Dendritic cell treated with granulocyte-macrophage colony-stimulating factor and Interleukin-4, amounts not matched to agents 40 ng/mL and 50 ng/mL, for 4 days (primary cell): Measurements from ENCODE around the gene KLHL3.

Source experiments
- H3K27ac Mint-ChIP-seq: one replicate; pipeline ENCODE4 v1.8.0; 2022; ENCODE audit warnings: mild to moderate bottlenecking, mixed read lengths
- H3K27me3 Mint-ChIP-seq: one replicate; pipeline ENCODE4 v1.8.0; 2022; ENCODE audit warnings: mild to moderate bottlenecking, mixed read lengths
- H3K36me3 Mint-ChIP-seq: one replicate; pipeline ENCODE4 v1.8.0; 2022; ENCODE audit warnings: low read depth, mixed read lengths
- H3K4me1 Mint-ChIP-seq: one replicate; pipeline ENCODE4 v1.8.0; 2022; ENCODE audit warnings: low read depth, mixed read lengths
- H3K4me3 Mint-ChIP-seq: one replicate; pipeline ENCODE4 v1.8.0; 2022; ENCODE audit warnings: mild to moderate bottlenecking, moderate library complexity, mixed read lengths
- H3K9me3 Mint-ChIP-seq: one replicate; pipeline ENCODE4 v1.8.0; 2022; ENCODE audit warnings: mixed read lengths
- intact Hi-C: fragments of 100-400 bp; cut with micrococcal nuclease; formaldehyde crosslinking; loops from one replicate; pipeline ENCODE4 v1.15.0; 2022

Gene KLHL3

DNA sequence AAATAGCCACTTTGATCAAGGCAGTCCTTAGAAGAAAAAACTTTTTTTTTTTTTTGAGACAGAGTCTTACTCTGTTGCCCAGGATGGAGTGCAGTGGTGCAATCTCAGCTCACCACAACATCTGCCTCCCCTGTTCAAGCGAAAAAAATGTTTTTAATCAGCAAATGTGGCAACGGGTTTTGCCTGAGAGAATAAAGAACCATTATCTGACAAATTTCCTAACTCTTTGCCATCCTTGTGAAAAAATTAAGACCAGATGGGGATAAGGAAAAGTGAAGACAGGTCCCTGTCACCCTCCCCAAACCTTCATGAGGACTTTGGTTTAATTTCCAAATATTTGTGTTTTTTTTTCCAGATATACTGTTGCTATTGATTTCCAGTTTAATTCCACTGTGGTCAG lies 129.5 kb downstream of the KLHL3 start:
- Mint-ChIP-seq H3K27me3 (peaks cover 19% of the 10 kb centered on the region), H3K36me3 (no peaks in the 10 kb centered on the region), H3K4me1 (no peaks in the 10 kb centered on the region), H3K27ac (no peak overlapping the region), H3K4me3 (no peak overlapping the region), H3K9me3 (no peaks in the 10 kb centered on the region)
- intact Hi-C loops: no loop called here

DNA sequence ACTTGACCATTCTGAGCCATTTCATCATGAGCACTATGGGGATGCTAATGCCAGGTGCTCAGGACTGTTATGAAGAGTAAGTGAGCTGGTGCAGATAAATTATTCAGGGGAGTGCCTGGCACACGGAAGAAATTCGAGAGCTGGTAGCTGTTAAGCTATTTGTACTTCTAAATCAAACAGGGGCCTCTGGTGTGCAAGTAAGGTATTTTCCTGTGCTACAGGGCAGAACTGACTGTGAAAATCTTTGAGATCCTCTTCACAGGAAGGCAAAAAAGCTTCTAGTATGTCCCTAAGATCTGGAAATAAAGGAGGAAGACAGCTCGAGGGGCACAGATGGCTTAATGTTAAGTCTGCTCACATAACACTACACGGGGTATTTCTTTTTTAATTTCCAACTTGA lies 130.5 kb downstream of the KLHL3 start:
- Mint-ChIP-seq H3K9me3 (no peaks in the 10 kb centered on the region), H3K4me3 (no peak overlapping the region), H3K36me3 (no peaks in the 10 kb centered on the region), H3K27me3 (peaks cover 19% of the 10 kb centered on the region), H3K27ac (no peak overlapping the region), H3K4me1 (no peaks in the 10 kb centered on the region)
- intact Hi-C loops: no loop called here

GRCh38 chr5:137604348-137605095 lies 131.4 kb downstream of the KLHL3 start:
- Mint-ChIP-seq H3K27me3 (peaks cover 25% of the 10 kb centered on the region), H3K36me3 (no peaks in the 10 kb centered on the region), H3K9me3 (no peaks in the 10 kb centered on the region), H3K4me1 (no peaks in the 10 kb centered on the region), H3K4me3 (no peak overlapping the region), H3K27ac (no peak overlapping the region)
- intact Hi-C loops: no loop called here

DNA sequence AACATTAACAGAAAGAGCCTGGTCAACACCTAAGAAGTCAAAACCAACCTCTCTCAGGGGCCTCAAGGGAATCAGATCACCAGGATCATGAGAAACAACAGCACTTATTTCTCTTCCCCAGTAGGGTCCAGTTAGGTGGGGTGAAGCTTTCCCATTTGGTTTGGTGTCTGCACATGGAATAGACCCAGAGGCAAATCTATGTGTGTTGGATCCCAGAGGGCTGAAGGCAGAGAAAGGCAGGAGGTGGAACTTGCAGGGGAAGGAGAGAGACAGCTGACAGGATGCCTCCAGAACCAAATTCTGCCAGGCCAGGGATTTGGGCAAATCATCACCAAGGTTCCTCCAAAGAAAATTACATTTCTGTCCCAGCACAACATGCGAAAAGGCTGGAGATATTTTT lies 132.0 kb downstream of the KLHL3 start:
- Mint-ChIP-seq H3K9me3 (no peaks in the 10 kb centered on the region), H3K27me3 (peaks cover 29% of the 10 kb centered on the region), H3K4me1 (no peaks in the 10 kb centered on the region), H3K27ac (no peak overlapping the region), H3K4me3 (no peak overlapping the region), H3K36me3 (no peaks in the 10 kb centered on the region)
- intact Hi-C loops: no loop called here

DNA sequence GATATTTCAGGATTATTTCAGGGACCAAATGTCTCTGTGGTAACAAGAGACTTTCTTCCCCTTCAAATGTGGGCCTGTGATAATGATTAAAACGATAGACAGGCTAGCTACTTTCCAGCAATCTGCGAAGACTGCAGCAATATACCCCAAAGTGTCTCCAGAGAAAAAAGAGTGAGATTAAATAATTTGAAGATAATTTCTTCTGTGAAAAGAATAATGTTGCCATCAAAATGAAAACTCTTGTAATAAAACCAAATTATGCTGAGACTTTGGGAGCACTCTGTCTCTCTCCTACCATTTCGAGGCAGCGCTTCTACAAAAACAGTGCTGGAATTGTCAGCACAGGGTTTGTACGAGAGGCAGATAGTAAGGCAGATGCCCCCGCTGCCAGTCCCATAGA lies 132.5 kb downstream of the KLHL3 start:
- intact Hi-C loops: no loop called here
- no peaks in the 10 kb centered on the region for H3K4me1 Mint-ChIP-seq
- H3K9me3 Mint-ChIP-seq: no peaks in the 10 kb centered on the region
- H3K27ac Mint-ChIP-seq: no peak overlapping the region
- H3K4me3 Mint-ChIP-seq: no peak overlapping the region
- no peaks in the 10 kb centered on the region for H3K36me3 Mint-ChIP-seq
- peaks cover 32% of the 10 kb centered on the region for H3K27me3 Mint-ChIP-seq

DNA sequence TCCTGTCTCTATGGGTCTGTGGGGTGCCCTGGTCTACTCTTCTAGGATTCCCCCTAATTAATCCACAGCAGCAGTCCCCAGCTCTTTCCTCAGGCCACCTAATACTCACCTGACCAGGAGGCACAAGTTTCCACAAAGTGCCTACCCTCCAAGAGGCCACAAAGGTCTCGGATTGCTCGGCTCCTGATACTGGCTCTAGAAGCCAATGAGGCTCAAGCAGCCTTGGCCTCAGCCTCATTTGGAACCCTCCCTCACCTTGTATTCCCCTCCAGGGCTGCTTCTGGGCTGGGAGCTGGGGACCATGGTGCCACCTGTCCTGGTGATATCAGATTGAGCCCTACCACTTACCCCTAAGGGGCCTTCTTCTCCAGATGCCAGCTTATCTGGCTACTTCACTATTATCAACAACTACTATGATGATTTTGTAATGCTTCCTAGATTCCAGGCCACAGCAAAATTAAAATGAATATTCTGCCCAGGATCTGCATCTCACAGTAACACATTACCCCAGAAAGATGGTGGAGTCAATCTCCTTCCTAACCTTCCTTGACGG lies 133.1 kb downstream of the KLHL3 start:
- H3K36me3 Mint-ChIP-seq: no peaks in the 10 kb centered on the region
- peaks cover 34% of the 10 kb centered on the region for H3K27me3 Mint-ChIP-seq
- H3K9me3 Mint-ChIP-seq: no peaks in the 10 kb centered on the region
- no peak overlapping the region for H3K4me3 Mint-ChIP-seq
- intact Hi-C loops: no loop called here
- H3K4me1 Mint-ChIP-seq: no peaks in the 10 kb centered on the region
- no peak overlapping the region for H3K27ac Mint-ChIP-seq

DNA sequence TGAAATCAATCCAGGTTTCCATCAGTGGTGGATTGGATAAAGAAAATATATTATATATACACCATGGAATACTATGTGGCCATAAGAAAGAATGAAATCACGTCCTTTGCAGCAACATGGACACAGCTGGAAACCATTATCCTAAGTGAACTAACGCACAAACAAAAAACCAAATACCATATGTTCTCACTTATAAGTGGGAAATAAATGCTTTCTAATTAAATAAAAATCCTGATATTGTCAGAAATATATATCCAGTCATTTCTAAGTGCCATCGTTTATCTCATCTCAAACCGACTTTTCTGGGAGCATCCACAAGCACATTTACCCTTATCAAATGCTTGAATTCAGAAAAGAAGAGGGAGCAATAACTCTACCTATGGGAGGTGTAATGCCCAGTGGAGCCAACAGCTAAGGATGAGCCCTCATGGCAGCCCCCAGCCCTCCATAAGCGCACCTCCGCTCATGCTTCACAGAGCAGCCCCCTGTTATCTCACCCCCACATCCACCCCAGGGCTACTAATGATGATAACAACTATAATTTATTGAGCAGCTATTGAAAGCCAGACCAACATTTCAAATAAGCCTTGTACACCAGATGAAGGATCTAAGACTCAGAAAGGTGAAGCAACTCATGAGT lies 135.0 kb downstream of the KLHL3 start:
- Mint-ChIP-seq H3K4me3 (no peak overlapping the region), H3K36me3 (no peaks in the 10 kb centered on the region), H3K4me1 (no peaks in the 10 kb centered on the region), H3K27ac (no peak overlapping the region), H3K9me3 (no peaks in the 10 kb centered on the region), H3K27me3 (peaks cover 42% of the 10 kb centered on the region)
- intact Hi-C loops: no loop called here

- Mint-ChIP-seq H3K27me3 (peaks cover 45% of the 10 kb centered on the region), H3K4me3 (no peak overlapping the region), H3K36me3 (no peaks in the 10 kb centered on the region), H3K4me1 (no peaks in the 10 kb centered on the region), H3K27ac (no peak overlapping the region), H3K9me3 (no peaks in the 10 kb centered on the region)
- intact Hi-C loops: no loop called here
Observed at GRCh38 chr5:137599457-137599856, 136.4 kb downstream of the KLHL3 start.

DNA sequence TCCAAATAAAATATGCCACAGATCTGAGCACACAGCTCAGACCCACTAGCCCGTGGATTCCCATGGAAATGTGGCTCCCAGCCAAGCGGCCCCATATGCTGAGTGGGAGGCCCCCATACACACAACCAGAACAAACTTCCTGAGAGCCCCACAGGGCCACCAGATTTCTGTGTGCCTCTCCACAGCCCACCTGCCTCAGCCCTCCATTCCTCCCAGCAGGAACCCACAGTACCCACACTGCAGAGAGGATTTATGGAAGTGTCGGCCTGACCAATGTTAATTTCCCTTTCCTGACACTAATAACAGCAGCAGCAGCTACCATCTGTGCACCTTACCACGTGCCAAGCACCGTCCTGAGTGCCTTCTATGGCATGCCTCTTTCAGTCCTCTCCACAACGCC lies 137.5 kb downstream of the KLHL3 start:
- no peaks in the 10 kb centered on the region for H3K9me3 Mint-ChIP-seq
- no peak overlapping the region for H3K27ac Mint-ChIP-seq
- H3K36me3 Mint-ChIP-seq: no peaks in the 10 kb centered on the region

DNA sequence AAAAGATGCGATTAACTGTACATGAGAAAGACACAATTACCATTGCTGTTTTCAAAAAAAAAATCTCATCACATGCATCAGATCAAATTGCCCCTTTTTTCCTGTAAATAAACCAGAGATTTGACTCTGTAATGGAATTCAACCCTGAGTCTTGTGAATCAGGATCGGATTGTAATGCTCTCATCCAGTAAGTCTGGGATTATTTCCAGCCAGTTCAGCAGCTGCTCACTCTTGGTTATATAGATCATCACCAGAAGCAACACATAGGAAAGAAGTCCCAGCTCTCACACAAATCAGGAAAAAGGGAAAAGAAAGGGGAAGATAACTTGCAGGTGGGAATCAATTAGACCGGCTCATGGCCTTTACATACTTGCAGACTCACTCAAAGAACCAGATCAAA lies 138.9 kb downstream of the KLHL3 start:
- intact Hi-C loops: no loop called here
- Mint-ChIP-seq H3K4me1 (no peaks in the 10 kb centered on the region), H3K27ac (no peak overlapping the region), H3K27me3 (peaks cover 53% of the 10 kb centered on the region), H3K4me3 (no peak overlapping the region), H3K9me3 (no peaks in the 10 kb centered on the region), H3K36me3 (no peaks in the 10 kb centered on the region)

More for the DNA sequence above, 137.5 kb downstream of the KLHL3 start:
- no peak overlapping the region for H3K4me3 Mint-ChIP-seq
- intact Hi-C loops: no loop called here
- H3K4me1 Mint-ChIP-seq: no peaks in the 10 kb centered on the region
- peaks cover 47% of the 10 kb centered on the region for H3K27me3 Mint-ChIP-seq

DNA sequence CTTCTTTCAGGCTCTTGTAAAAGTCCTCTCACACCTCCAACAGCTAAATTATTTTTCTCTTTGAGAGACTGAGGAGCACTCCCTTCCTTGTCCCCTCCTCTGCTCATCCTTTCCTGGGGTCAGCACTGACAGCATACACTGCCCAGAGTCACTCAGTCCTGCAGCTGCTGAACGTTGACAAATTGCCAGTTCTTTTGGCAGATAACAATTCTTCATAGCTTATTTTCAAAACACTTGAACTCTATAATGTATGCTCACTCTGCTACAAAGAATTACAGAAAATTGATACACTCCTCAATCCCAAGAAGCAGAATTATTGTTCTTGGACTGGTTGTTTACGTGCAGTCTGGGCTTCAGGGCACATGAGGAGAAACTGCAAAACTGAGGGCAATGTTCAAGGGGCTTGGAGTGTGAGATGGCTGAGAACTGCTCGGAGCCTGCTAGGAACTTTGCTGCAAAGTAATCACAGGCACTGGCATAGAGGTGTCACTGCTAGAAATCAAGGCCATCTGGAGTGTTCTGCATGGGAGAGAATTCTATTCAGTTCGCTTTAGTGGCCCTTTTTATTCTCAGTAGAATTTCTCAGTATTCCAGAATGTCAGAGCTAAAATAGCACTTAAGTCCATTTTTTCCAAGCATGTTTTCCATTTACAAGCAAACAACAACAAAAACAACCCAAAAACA lies 140.4 kb downstream of the KLHL3 start:
- intact Hi-C loops: no loop called here
- Mint-ChIP-seq H3K36me3 (no peaks in the 10 kb centered on the region), H3K4me3 (no peak overlapping the region), H3K9me3 (no peaks in the 10 kb centered on the region), H3K27ac (no peak overlapping the region), H3K27me3 (peaks cover 55% of the 10 kb centered on the region), H3K4me1 (no peaks in the 10 kb centered on the region)

GRCh38 chr5:137594717-137595116 lies 141.2 kb downstream of the KLHL3 start:
- H3K9me3 Mint-ChIP-seq: no peaks in the 10 kb centered on the region
- H3K27ac Mint-ChIP-seq: no peak overlapping the region
- intact Hi-C loops: no loop called here
- H3K4me3 Mint-ChIP-seq: no peak overlapping the region
- H3K27me3 Mint-ChIP-seq: peaks cover 51% of the 10 kb centered on the region
- H3K4me1 Mint-ChIP-seq: no peaks in the 10 kb centered on the region
- no peaks in the 10 kb centered on the region for H3K36me3 Mint-ChIP-seq

DNA sequence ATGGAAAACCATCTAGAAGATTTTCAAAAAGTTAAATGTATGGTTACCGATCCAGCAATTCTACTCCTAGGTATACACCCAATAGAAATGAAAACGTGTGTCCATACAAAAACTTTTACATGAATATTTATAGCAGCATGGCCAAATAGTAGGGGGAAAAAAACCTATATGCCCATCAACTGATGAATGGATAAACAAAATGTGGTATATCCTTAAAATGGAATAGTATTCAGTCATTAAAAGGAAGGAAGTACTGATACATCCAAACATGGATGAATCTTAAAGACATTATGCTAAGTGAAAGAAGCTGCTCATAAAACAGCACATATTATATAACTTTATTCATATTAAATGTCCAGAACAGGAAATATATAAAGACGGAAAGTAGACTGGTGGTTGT lies 143.6 kb downstream of the KLHL3 start:
- H3K27me3 Mint-ChIP-seq: peaks cover 34% of the 10 kb centered on the region
- no peak overlapping the region for H3K27ac Mint-ChIP-seq
- H3K4me1 Mint-ChIP-seq: peaks cover 6% of the 10 kb centered on the region
- intact Hi-C loops: no loop called here
- no peak overlapping the region for H3K4me3 Mint-ChIP-seq
- no peaks in the 10 kb centered on the region for H3K36me3 Mint-ChIP-seq
- H3K9me3 Mint-ChIP-seq: no peaks in the 10 kb centered on the region

- Mint-ChIP-seq H3K27me3 (peaks cover 10% of the 10 kb centered on the region), H3K9me3 (peaks cover 6% of the 10 kb centered on the region), H3K4me1 (peaks cover 6% of the 10 kb centered on the region), H3K36me3 (no peaks in the 10 kb centered on the region), H3K4me3 (no peak overlapping the region), H3K27ac (no peak overlapping the region)
- intact Hi-C loops: no loop called here
Observed at GRCh38 chr5:137589185-137589584, 146.7 kb downstream of the KLHL3 start.
